Measurements from ENCODE around the gene TRIM5.
"Not testable (repeated sequence)": the region's sequence is repeated elsewhere in the genome, so short reads cannot be mapped to it uniquely, and the experiment has no call there.

Gene TRIM5

DNA sequence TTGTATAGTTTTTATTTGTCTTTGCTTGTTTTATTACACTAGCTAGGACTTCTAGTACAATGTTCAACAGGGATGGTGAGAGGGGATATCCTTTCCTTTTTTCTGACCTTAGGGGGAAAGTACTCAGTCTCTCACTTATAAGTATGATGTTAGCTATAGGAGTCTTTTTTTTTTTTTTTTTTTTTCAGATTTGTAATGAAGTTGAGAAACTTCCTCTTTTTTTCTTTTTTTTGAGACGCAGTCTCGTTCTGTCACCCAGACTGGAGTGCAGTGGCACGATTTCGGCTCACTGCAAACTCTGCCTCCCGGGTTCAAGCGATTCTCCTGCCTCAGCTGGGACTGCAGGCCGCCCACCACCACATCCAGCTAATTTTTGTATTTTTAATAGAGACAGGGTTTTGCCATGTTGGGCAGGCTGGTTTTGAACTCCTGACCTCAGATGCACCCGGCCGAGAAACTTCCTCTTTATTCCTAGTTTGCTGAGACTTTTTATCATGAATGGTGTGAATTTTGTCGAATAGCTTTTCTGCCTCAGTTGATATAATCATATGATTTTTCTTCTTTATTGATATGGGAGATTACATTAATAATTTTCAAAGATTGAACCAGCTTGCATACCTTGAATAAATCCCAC, 15.7 kb upstream of the TRIM5 start:
- Histone ChIP-seq H3K9ac (ENCODE audit: low read depth, low read length) (no peak overlapping the region), H3K4me1 (ENCODE audit: control insufficient read depth, insufficient read depth, low read length) (no peaks in the 10 kb centered on the region), H3K4me3 (ENCODE audit: low read depth, low read length) (no peak overlapping the region), H3K9me3 (ENCODE audit: control insufficient read depth, insufficient read depth, low read length) (no peaks in the 10 kb centered on the region), H3K27me3 (ENCODE audit: control insufficient read depth, insufficient read depth, low read length) (no peaks in the 10 kb centered on the region), H3K36me3 (ENCODE audit: control insufficient read depth, insufficient read depth, low read length) (no peaks in the 10 kb centered on the region)

DNA sequence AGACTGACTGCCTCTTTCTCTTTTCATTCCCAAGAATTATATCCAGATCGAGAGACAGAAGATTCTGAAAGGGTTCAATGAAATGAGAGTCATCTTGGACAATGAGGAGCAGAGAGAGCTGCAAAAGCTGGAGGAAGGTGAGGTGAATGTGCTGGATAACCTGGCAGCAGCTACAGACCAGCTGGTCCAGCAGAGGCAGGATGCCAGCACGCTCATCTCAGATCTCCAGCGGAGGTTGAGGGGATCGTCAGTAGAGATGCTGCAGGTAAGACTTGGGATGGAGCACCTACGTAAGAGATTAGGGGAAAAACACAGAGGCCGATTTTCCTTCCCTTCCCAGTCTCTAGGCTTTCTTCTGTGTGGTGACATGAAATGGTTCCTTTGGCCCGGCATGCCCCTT, 13.4 kb upstream of the TRIM5 start:
- Histone ChIP-seq H3K4me1 (ENCODE audit: control insufficient read depth, insufficient read depth, low read length) (no peaks in the 10 kb centered on the region), H3K36me3 (ENCODE audit: control insufficient read depth, insufficient read depth, low read length) (no peaks in the 10 kb centered on the region), H3K9ac (ENCODE audit: low read depth, low read length) (no peak overlapping the region), H3K9me3 (ENCODE audit: control insufficient read depth, insufficient read depth, low read length) (no peaks in the 10 kb centered on the region), H3K4me3 (ENCODE audit: low read depth, low read length) (no peak overlapping the region), H3K27me3 (ENCODE audit: control insufficient read depth, insufficient read depth, low read length) (no peaks in the 10 kb centered on the region)

DNA sequence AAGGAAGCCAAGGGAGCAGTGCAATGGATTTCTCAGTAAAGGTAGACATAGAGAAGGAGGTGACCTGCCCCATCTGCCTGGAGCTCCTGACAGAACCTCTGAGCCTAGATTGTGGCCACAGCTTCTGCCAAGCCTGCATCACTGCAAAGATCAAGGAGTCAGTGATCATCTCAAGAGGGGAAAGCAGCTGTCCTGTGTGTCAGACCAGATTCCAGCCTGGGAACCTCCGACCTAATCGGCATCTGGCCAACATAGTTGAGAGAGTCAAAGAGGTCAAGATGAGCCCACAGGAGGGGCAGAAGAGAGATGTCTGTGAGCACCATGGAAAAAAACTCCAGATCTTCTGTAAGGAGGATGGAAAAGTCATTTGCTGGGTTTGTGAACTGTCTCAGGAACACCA, 11.3 kb upstream of the TRIM5 start:
- H3K9ac ChIP-seq (ENCODE audit: low read depth, low read length): no peak overlapping the region
- no peaks in the 10 kb centered on the region for H3K4me1 ChIP-seq (ENCODE audit: control insufficient read depth, insufficient read depth, low read length)
- no peaks in the 10 kb centered on the region for H3K9me3 ChIP-seq (ENCODE audit: control insufficient read depth, insufficient read depth, low read length)
- H3K36me3 ChIP-seq (ENCODE audit: control insufficient read depth, insufficient read depth, low read length): no peaks in the 10 kb centered on the region
- H3K4me3 ChIP-seq (ENCODE audit: low read depth, low read length): no peak overlapping the region
- H3K27me3 ChIP-seq (ENCODE audit: control insufficient read depth, insufficient read depth, low read length): no peaks in the 10 kb centered on the region

DNA sequence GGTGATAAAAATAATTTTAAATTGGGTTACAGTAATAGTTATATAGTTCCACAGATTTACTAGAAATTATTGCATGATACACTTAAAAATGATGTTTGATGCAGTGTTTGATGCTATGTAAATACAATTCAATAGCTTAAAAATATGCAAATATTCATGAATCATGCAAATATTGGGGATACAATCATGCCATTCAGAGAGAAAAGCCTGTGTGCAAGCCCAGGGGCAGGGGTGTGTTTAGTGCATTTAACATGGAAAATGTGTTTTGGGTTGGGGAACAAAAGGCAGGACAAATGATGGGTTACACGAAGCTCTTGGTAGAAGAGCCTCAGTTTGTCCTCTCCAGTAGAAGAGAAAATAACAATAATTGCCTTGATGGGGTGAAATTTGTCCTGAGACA, 10.7 kb upstream of the TRIM5 start:
- Histone ChIP-seq H3K9me3 (ENCODE audit: control insufficient read depth, insufficient read depth, low read length) (no peaks in the 10 kb centered on the region), H3K36me3 (ENCODE audit: control insufficient read depth, insufficient read depth, low read length) (no peaks in the 10 kb centered on the region), H3K4me1 (ENCODE audit: control insufficient read depth, insufficient read depth, low read length) (no peaks in the 10 kb centered on the region), H3K9ac (ENCODE audit: low read depth, low read length) (no peak overlapping the region), H3K4me3 (ENCODE audit: low read depth, low read length) (no peak overlapping the region), H3K27me3 (ENCODE audit: control insufficient read depth, insufficient read depth, low read length) (no peaks in the 10 kb centered on the region)

DNA sequence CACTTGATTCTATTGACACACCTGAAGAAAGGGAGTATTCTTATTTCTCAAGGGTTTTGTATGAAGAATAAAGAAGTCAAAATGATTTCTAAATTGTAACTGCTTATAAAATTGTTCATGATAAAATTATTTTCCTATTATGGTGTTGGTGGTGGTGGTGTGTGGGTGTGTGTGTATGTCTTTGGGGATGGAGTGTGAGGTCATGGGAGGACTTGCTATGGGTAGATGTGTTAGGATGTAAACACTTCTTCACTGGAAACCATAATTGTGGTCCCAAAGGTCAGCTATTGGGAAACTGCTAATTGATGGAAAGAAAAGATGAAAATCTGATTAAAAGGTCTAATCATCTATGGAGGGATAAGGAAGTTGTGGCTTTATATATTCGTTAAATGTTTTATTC, 9.8 kb upstream of the TRIM5 start:
- Histone ChIP-seq H3K9me3 (ENCODE audit: control insufficient read depth, insufficient read depth, low read length) (no peaks in the 10 kb centered on the region), H3K4me3 (ENCODE audit: low read depth, low read length) (no peak overlapping the region), H3K27me3 (ENCODE audit: control insufficient read depth, insufficient read depth, low read length) (no peaks in the 10 kb centered on the region), H3K9ac (ENCODE audit: low read depth, low read length) (no peak overlapping the region), H3K36me3 (ENCODE audit: control insufficient read depth, insufficient read depth, low read length) (no peaks in the 10 kb centered on the region), H3K4me1 (ENCODE audit: control insufficient read depth, insufficient read depth, low read length) (peaks cover 5% of the 10 kb centered on the region)

DNA sequence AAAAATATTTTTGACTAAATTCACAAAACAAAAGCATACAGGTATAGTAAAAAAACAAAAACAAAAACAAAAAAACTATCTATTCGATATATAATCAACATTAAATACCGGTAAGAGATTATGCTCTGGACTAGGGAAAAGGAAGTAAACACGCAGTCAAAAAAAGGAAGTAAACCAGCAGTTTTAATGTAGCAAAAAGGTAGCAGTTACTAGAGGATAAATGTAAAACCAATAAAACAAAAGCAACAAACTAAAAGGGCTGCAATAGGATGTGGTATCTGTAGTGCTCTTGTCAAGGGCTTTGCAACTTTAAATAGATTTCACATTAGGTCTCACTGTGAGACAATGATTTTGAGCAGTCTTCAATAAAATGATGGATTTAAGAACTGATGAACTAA, 7.1 kb upstream of the TRIM5 start:
- no peak overlapping the region for H3K4me3 ChIP-seq (ENCODE audit: low read depth, low read length)
- H3K9me3 ChIP-seq (ENCODE audit: control insufficient read depth, insufficient read depth, low read length): no peaks in the 10 kb centered on the region
- no peaks in the 10 kb centered on the region for H3K36me3 ChIP-seq (ENCODE audit: control insufficient read depth, insufficient read depth, low read length)
- H3K4me1 ChIP-seq (ENCODE audit: control insufficient read depth, insufficient read depth, low read length): peaks cover 5% of the 10 kb centered on the region
- H3K27me3 ChIP-seq (ENCODE audit: control insufficient read depth, insufficient read depth, low read length): no peaks in the 10 kb centered on the region
- H3K9ac ChIP-seq (ENCODE audit: low read depth, low read length): no peak overlapping the region

DNA sequence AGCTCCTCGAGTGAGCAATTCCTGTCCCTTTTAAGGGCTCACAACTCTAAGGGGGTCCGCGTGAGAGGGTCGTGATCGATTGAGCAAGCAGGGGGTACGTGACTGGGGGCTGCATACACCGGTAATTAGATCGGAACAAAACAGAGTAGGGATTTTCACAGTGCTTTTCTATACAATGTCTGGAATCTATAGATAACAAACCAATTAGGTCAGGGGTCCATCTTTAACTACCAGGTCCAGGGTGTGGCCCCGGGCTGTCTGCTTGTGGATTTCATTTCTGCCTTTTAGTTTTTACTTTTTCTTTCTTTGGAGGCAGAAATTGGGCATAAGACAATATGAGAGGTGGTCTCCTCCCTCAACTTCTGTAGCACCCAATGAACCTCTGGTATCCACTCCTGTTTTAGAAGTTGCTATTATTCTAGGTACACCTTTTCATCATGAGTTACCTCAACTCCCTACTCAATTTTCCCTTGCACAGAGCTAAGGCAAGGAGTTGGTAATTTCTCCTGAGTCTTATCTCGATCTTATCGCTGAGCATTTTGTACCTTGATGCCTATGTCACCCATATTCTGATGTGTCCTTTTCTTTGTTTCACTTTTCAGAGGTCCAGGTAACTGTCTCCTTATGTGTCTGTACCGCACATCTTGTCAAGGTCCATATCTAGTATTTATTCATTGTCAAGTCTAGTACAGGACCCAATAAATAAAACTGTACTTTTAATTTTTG, 6.5 kb upstream of the TRIM5 start:
- H3K9me3 ChIP-seq (ENCODE audit: control insufficient read depth, insufficient read depth, low read length); H3K4me3 ChIP-seq (ENCODE audit: low read depth, low read length); H3K36me3 ChIP-seq (ENCODE audit: control insufficient read depth, insufficient read depth, low read length); H3K4me1 ChIP-seq (ENCODE audit: control insufficient read depth, insufficient read depth, low read length); H3K27me3 ChIP-seq (ENCODE audit: control insufficient read depth, insufficient read depth, low read length); H3K9ac ChIP-seq (ENCODE audit: low read depth, low read length): not testable (repeated sequence)

DNA sequence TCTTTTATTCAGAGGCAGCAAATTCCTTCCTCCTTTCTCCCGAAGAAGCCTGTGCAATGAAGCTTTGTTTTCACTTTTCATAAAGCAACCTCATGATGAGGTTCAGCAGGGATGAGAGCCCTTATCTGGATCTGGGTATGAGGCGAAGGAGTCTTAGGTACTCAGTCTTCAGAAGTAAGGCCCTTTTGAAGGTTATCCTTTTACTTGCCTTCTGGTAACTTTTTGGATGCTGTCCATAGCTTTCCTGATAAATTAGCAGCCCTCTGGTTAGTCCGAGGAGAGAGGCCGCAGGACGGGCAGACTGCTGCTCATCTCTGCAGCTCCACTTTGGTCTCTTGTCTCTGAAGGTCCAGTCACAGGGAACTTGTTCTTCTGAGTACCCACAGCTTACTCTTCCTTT, 5.9 kb upstream of the TRIM5 start:
- H3K9ac ChIP-seq (ENCODE audit: low read depth, low read length): no peak overlapping the region
- H3K9me3 ChIP-seq (ENCODE audit: control insufficient read depth, insufficient read depth, low read length): no peaks in the 10 kb centered on the region
- peaks cover 5% of the 10 kb centered on the region for H3K4me1 ChIP-seq (ENCODE audit: control insufficient read depth, insufficient read depth, low read length)
- no peak overlapping the region for H3K4me3 ChIP-seq (ENCODE audit: low read depth, low read length)
- H3K27me3 ChIP-seq (ENCODE audit: control insufficient read depth, insufficient read depth, low read length): no peaks in the 10 kb centered on the region
- H3K36me3 ChIP-seq (ENCODE audit: control insufficient read depth, insufficient read depth, low read length): no peaks in the 10 kb centered on the region

DNA sequence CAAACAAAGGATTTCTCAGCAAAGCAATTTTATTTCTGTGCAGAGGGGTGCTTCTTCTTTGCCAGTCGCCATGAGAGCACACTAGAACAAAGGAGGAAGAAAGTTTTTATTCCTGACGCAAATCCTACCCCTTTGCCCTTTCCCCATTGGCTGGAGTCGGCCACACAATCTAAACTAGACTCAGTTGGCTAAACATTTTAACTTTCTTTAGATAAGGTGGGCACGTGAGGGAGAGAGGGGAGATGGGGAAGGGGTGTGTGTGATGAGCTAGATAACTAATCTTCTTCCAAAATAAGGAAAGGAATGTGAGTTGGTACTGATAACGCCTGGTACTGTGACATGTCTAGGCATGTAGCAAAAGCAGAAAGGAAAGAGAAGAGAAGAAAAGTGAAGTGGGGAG, 5.3 kb upstream of the TRIM5 start:
- Histone ChIP-seq H3K27me3 (ENCODE audit: control insufficient read depth, insufficient read depth, low read length) (no peaks in the 10 kb centered on the region), H3K9me3 (ENCODE audit: control insufficient read depth, insufficient read depth, low read length) (no peaks in the 10 kb centered on the region), H3K4me1 (ENCODE audit: control insufficient read depth, insufficient read depth, low read length) (peaks cover 5% of the 10 kb centered on the region), H3K4me3 (ENCODE audit: low read depth, low read length) (peak overlapping the region; percentile 27), H3K9ac (ENCODE audit: low read depth, low read length) (no peak overlapping the region), H3K36me3 (ENCODE audit: control insufficient read depth, insufficient read depth, low read length) (no peaks in the 10 kb centered on the region)

DNA sequence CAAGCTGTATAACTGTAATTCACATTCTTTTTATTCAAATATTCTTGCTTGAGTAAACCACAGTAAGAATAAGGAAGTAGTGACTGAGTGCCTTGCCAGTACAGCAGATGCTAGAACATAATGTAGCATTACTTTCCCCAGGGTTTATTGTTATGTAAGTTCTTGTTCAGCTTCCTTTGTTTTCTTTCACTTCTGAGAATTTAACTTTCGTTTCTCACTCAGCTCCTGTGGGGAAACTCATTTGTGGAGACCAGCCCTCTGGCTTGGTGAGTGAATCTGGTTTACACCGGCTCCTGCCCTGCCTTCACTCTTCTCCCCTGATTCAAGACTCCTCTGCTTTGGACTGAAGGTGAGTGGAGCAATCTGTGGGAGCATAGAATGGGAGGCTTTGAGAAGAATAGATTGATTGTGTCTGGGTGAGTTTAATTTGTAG, 4.7 kb upstream of the TRIM5 start, which contains the start of gene TRIM22:
TSS of gene TRIM22 (plus strand) at position 240 of the 433 bp plus-strand sequence. CDS start 6,443 bp downstream, outside the sequence.
- no peaks in the 10 kb centered on the region for H3K36me3 ChIP-seq (ENCODE audit: control insufficient read depth, insufficient read depth, low read length)
- no peaks in the 10 kb centered on the region for H3K27me3 ChIP-seq (ENCODE audit: control insufficient read depth, insufficient read depth, low read length)
- H3K4me1 ChIP-seq (ENCODE audit: control insufficient read depth, insufficient read depth, low read length): peaks cover 5% of the 10 kb centered on the region
- H3K9me3 ChIP-seq (ENCODE audit: control insufficient read depth, insufficient read depth, low read length): no peaks in the 10 kb centered on the region
- H3K4me3 ChIP-seq (ENCODE audit: low read depth, low read length): peak within 1 kb of the TSS; percentile 27
- no peak within 1 kb of the TSS for H3K9ac ChIP-seq (ENCODE audit: low read depth, low read length)

DNA sequence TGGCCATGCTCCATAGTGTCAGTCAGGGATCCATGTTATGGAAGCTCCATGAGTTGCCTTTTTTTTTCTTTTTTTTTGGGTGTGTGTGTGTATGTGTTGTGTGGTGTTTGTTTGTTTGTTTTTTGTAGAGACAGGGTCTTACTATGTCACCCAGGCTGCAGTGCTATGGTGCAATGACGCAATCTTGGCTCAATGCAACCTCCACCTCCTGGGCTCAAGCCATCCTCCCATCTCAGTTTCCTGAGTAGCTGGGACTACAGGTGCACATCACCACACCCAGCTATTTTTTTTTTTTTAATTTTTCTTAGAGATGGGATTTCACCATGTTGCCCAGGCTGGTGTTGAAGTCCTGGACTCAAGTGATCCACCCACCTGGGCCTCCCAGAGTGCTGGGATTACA, 3.6 kb upstream of the TRIM5 start:
- Histone ChIP-seq H3K4me3 (ENCODE audit: low read depth, low read length) (no peak overlapping the region), H3K36me3 (ENCODE audit: control insufficient read depth, insufficient read depth, low read length) (no peaks in the 10 kb centered on the region), H3K27me3 (ENCODE audit: control insufficient read depth, insufficient read depth, low read length) (no peaks in the 10 kb centered on the region), H3K9me3 (ENCODE audit: control insufficient read depth, insufficient read depth, low read length) (no peaks in the 10 kb centered on the region), H3K4me1 (ENCODE audit: control insufficient read depth, insufficient read depth, low read length) (peaks cover 5% of the 10 kb centered on the region), H3K9ac (ENCODE audit: low read depth, low read length) (no peak overlapping the region)

DNA sequence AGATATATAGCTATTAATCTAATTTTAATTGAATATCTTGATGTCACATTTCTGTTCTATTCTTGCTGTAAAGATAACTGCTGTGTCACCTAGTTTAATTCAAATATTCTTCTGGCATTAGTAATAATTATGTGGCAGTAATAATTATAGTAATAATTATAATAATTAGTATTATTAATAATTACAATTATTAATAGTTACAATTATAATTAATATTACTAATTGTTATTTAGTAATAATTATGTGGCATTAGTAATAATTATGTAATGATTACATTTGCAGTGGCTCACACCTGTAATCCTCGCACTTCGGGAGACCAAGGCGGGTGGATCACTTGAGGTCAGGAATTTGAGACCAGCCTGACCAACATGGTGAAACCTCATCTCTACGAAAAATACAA, 1.6 kb upstream of the TRIM5 start:
- H3K4me3 ChIP-seq (ENCODE audit: low read depth, low read length): no peak overlapping the region
- H3K36me3 ChIP-seq (ENCODE audit: control insufficient read depth, insufficient read depth, low read length): no peaks in the 10 kb centered on the region
- no peaks in the 10 kb centered on the region for H3K9me3 ChIP-seq (ENCODE audit: control insufficient read depth, insufficient read depth, low read length)
- no peaks in the 10 kb centered on the region for H3K27me3 ChIP-seq (ENCODE audit: control insufficient read depth, insufficient read depth, low read length)
- no peak overlapping the region for H3K9ac ChIP-seq (ENCODE audit: low read depth, low read length)
- H3K4me1 ChIP-seq (ENCODE audit: control insufficient read depth, insufficient read depth, low read length): peaks cover 5% of the 10 kb centered on the region

All from iPS-15b (cell line).